Activated CD8-positive, alpha-beta T cell treated with anti-CD3 and anti-CD28 coated beads, Interleukin-2, amount 10 ng/mL, durations not matched to agents 7 days and 5 days (primary cell): ENCODE measurements around the gene TRIM31. TPM values are rescaled to one million over a fixed set of nuclear protein-coding genes. Genes with fewer than 3 reads are reported as not detected.

ENCODE experiments used
- ATAC-seq: fragments of 150-1000 bp; cut with Tn5 transposase; one replicate; pipeline ENCODE4 v1.10.0; 2021; ENCODE audit warnings: moderate library complexity
- CTCF ChIA-PET: fragments of 350-600 bp; sonication (Branson Sonifier 250); formaldehyde crosslinking; loops from one replicate; lab custom pipeline; 2021; ENCODE audit warnings: antibody characterized with exemption; lab: Charles Lee
- POLR2A ChIA-PET: fragments of 350-600 bp; sonication (Branson Sonifier 250); formaldehyde crosslinking; loops from one replicate; lab custom pipeline; 2021; ENCODE audit warnings: antibody characterized with exemption; lab: Charles Lee
- DNase-seq: peaks from one replicate; pipeline ENCODE4 v3.0.0-alpha.2; 2020
- H3K27ac Mint-ChIP-seq: one replicate; pipeline ENCODE4 v1.8.0; 2021; ENCODE audit warnings: mild to moderate bottlenecking, mixed read lengths
- H3K27me3 Mint-ChIP-seq: one replicate; pipeline ENCODE4 v1.8.0; 2021; ENCODE audit warnings: low read depth, mixed read lengths
- H3K36me3 Mint-ChIP-seq: one replicate; pipeline ENCODE4 v1.8.0; 2021; ENCODE audit warnings: low read depth, mixed read lengths
- H3K4me1 Mint-ChIP-seq: one replicate; pipeline ENCODE4 v1.8.0; 2021; ENCODE audit warnings: low read depth, mixed read lengths
- H3K4me3 Mint-ChIP-seq: one replicate; pipeline ENCODE4 v1.8.0; 2021; ENCODE audit warnings: mild to moderate bottlenecking, mixed read lengths
- H3K9me3 Mint-ChIP-seq: one replicate; pipeline ENCODE4 v1.8.0; 2022; ENCODE audit warnings: mixed read lengths; ENCODE audit not compliant: insufficient read depth
- total RNA-seq, 2 experiments: library from RNA; stranded (reverse); gene quantifications; one replicate each; pipeline ENCODE4 v1.2.3, GENCODE V29; 2021

The TRIM31 gene
- total RNA-seq, 2 experiments from 2014 or later, result not detected

DNA sequence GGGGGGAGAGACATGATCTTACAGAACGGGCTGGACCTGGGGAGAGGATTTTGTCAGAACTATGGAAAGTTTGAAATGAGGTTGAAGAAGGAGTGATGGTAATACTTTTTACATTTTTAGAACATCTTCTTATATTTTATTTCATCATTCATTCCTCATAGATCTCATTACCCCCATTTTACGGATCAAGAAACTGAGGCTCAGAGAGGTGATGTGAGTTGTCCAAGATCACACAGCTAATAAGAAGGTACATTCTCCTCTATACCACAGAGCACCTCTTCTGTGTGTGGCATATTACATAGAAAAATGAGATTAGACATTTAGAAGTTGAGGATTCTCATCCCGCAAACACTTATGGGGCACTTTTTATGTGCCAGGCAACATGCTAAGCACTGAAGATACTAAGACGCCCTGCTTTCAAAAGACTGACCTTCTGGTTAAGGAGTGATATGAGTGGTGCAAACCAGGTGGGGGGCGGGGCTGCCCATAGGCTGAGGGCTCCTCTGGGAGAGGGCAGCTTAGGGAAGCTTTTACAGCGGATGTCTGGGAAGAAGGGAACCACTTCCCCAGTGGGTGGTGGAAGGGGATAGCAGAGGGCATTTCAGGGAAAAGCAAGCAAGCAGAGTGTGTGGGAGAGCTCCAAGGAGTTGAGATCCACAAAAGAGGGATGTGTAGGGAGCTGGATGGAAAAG, 19.9 kb downstream of the TRIM31 start:
- Mint-ChIP-seq H3K36me3 (no peaks in the 10 kb centered on the region), H3K27me3 (peaks cover 69% of the 10 kb centered on the region), H3K4me3 (no peak overlapping the region), H3K27ac (no peak overlapping the region), H3K4me1 (peaks cover 7% of the 10 kb centered on the region), H3K9me3 (no peaks in the 10 kb centered on the region)
- ChIA-PET POLR2A (no interaction called here), CTCF (interaction anchor here (2.1 kb wide), 1 partner anchor 11 kb away, joined by 13 read pairs; no protein-coding TSS in a partner anchor)
- no peak for DNase-seq
- ATAC-seq, result no peak

DNA sequence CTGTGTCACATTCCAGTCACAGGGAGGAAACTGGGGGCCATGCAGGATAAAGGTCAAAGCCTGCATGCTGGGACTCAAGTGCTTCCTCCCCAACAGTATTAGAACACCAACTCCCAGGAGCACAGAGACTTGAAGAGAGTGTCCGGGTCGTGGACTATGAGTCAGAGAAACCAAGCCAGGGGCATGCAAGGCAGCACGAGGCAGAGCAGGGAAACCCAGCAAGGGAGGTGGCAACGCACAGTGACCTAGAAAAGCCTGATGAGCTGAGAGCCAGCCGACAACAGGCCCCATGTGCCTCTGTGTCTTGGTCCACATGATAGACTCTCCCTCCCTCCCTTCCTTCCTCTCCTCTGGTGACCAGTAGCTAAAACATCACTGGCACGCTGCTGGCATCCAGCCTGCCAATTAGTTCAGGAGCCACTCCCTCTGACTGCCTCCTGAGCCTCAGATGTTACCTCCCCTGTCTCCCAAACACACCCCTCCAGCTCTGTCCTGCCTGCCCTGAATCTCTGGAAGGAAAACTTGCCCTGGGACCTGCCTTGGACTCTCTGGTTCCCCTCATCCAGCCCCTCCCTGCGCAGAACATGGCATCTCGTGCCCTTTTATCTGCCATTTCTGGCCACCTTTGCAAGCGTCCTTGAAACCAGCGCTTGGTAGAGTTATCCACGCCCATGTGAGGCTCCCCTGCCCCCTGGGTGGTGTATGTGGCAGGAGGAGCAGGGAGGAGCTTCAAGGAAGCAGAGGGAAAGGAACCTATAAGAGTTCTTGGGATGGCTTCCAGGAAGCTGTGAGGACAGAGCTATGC, 21.1 kb downstream of the TRIM31 start:
- CTCF ChIA-PET, result interaction anchor here (2.1 kb wide), 1 partner anchor 11 kb away, joined by 9 read pairs; no protein-coding TSS in a partner anchor
- POLR2A ChIA-PET, result no interaction called here
- Mint-ChIP-seq H3K27ac (no peak overlapping the region), H3K4me1 (no peaks in the 10 kb centered on the region), H3K9me3 (no peaks in the 10 kb centered on the region), H3K4me3 (no peak overlapping the region), H3K36me3 (no peaks in the 10 kb centered on the region), H3K27me3 (peaks cover 69% of the 10 kb centered on the region)
- no peak for DNase-seq
- no peak for ATAC-seq

DNA sequence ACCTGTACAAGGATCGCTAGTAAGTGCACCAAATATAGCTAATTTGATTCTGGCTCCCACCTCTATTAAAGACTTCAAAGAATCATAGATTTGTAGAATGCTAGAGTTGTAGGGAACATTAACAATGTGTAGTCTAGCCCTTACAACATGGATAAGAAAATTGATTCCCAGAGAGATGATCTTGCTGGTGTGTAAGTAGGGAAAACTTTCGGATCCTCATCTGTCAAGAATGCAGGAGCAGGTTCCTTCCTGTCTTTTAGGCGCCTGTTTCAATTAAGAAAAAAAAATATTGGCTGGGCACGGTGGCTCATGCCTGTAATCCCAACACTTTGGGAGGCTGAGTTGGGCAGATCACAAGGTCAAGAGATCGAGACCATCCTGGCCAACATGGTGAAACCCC, 25.0 kb downstream of the TRIM31 start:
- ATAC-seq, result no peak
- Mint-ChIP-seq H3K27me3 (peaks cover 46% of the 10 kb centered on the region), H3K9me3 (no peaks in the 10 kb centered on the region), H3K36me3 (no peaks in the 10 kb centered on the region), H3K4me3 (no peak overlapping the region), H3K4me1 (no peaks in the 10 kb centered on the region), H3K27ac (no peak overlapping the region)
- ChIA-PET CTCF (interaction anchor here (2.8 to 3.9 kb wide), 2 partner anchors 15 to 43 kb away, joined by 15 to 19 read pairs; no protein-coding TSS in a partner anchor), POLR2A (interaction anchor here (0.7 to 1.1 kb wide), 2 partner anchors 22 to 27 kb away, joined by 3 to 4 read pairs; partner anchors contain the start of gene POLR1H)
- no peak for DNase-seq

DNA sequence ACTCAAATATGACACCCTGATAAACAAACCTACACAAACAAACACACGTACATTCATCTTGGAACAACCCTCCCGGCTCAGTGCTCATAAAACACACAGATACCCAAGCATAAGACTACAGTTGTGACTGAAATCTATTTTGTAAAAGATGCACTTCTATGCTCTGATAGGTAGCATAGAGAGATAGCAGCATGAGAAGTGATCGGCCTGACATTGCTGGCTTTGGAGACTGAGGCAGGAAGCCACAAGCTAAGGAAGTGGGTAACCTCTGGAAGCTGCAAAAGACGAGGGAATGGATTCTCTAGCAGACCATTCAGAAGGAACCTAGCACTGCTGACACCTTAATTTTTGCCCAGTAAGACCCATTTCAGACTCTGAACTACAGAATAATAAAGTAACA, 35.7 kb downstream of the TRIM31 start:
- ATAC-seq, result peak; percentile 54
- Mint-ChIP-seq H3K27me3 (peaks cover 68% of the 10 kb centered on the region), H3K36me3 (peaks cover 2% of the 10 kb centered on the region)

DNA sequence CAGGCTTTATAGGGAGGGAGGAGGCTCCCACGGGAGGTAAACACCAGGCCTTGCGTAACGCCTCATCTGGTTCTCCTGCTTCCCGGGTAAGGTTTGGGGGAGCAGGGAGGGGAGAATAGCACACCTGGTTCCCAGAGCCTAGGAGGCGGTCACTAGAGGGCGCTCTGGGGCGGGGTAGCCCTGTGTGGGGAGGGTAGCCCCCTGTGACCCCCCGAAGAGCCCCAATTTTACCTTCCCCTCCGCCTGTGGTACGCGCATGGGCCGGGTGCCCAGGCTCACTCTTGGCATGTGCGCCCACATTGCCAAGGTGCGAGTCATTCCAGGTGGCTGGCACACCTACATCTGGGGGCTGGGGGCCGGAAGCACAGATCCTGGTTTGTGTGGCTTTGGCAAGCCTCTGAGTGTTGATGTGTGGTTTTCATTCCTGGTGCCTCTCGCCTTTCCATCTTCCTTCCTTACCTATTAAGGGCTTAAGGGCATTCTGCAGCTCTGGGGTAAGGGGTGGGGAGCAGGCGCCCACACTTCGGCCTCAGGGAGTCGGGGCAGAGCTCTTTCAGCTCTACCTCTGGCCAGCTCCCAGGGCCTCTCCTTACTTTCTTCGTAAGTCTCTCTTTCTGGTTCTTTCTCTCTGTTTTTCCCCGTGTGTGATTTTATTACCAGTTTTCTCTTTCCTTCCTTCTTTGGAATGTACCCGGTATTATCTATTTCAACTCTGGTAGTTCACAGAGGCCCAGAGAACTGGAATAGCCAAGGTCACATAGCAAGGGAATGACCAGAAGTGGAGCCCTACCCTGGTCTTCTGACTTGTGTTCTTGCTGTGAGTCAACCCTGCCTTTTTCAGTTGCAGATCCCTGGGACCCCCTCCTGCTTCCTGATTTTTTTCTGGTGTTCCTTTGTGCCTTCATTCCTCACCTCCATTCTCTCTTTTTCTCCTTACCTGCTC, 36.8 kb downstream of the TRIM31 start:
- DNase-seq (peak; percentile 32), ATAC-seq (no peak)
- no peak overlapping the region for H3K27ac Mint-ChIP-seq
- H3K4me1 Mint-ChIP-seq, result peaks cover 45% of the 10 kb centered on the region
- H3K9me3 Mint-ChIP-seq, result no peaks in the 10 kb centered on the region
- ChIA-PET CTCF (interaction anchor here (1.4 to 2.5 kb wide), 4 partner anchors 10 to 27 kb away, joined by 3 to 12 read pairs (median 9); partner anchors contain the start of gene PPP1R11), POLR2A (interaction anchor here (2.2 kb wide), 2 partner anchors 10 to 15 kb away, joined by 6 to 10 read pairs; partner anchors contain the start of genes POLR1H and PPP1R11)
- peak overlapping the region; percentile 43 for H3K4me3 Mint-ChIP-seq
- peaks cover 7% of the 10 kb centered on the region for H3K36me3 Mint-ChIP-seq
- H3K27me3 Mint-ChIP-seq, result peaks cover 75% of the 10 kb centered on the region

More for the DNA sequence above, 35.7 kb downstream of the TRIM31 start:
- Mint-ChIP-seq H3K4me3 (peak overlapping the region; percentile 1), H3K27ac (peak overlapping the region; percentile 17), H3K9me3 (no peaks in the 10 kb centered on the region), H3K4me1 (peaks cover 40% of the 10 kb centered on the region)
- DNase-seq, result peak; percentile 49
- POLR2A ChIA-PET, result interaction anchor here (2.2 kb wide), 2 partner anchors 11 to 17 kb away, joined by 6 to 10 read pairs; partner anchors contain the start of genes POLR1H and PPP1R11
- CTCF ChIA-PET, result interaction anchor here (0.9 to 2.0 kb wide), 5 partner anchors 11 to 54 kb away, joined by 3 to 12 read pairs (median 3); no protein-coding TSS in a partner anchor

DNA sequence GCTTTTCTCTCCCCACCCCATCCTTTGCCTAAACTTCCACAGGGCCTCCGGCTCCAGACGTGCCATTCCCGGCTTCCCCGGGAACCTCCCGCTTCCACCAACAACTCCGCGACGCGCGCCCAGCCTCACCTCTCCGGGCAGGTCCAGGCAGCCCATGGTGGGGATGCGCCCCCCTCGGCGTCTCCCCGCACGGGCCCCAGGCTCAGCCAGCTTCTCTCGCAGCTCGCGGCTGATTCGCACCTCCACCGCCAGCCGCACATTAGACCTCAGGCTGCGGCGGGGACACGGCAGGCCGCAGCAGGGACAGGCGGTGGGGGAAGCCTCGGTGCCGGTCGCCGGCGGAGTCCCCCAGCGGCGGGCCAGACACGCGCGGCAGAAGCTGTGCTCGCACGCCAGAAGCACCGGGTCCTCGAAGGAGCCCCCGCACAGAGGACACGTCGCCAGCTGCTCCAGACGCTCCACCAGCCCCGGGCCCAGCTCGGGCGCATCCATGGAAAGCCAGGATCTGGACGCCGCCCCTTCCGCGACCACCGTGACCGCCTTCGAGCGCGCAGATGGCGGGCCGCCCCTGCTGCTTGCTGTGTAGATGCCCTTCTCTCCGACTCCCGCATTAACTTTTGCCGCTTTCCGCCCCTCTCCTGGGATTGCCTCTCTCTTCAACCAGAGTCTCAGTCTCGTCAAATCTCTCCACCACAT, 37.6 kb downstream of the TRIM31 start, which contains the start of gene RNF39:
Gene RNF39, minus strand, starts transcription at position 676 of the 696 bp plus-strand sequence. Its CDS starts 184 bp downstream, at position 492.
- Mint-ChIP-seq H3K9me3 (no peaks in the 10 kb centered on the region), H3K27ac (no peak within 1 kb of the TSS), H3K4me1 (peaks cover 50% of the 10 kb centered on the region), H3K4me3 (peak within 1 kb of the TSS; percentile 43), H3K36me3 (peaks cover 13% of the 10 kb centered on the region), H3K27me3 (peaks cover 76% of the 10 kb centered on the region)
- peak; percentile 19 for DNase-seq
- ChIA-PET CTCF (interaction anchor here (0.9 to 2.5 kb wide), 3 partner anchors 9 to 56 kb away, joined by 4 to 12 read pairs (median 11); partner anchors contain the start of gene PPP1R11), POLR2A (no interaction called here)
- ATAC-seq, result no peak

DNA sequence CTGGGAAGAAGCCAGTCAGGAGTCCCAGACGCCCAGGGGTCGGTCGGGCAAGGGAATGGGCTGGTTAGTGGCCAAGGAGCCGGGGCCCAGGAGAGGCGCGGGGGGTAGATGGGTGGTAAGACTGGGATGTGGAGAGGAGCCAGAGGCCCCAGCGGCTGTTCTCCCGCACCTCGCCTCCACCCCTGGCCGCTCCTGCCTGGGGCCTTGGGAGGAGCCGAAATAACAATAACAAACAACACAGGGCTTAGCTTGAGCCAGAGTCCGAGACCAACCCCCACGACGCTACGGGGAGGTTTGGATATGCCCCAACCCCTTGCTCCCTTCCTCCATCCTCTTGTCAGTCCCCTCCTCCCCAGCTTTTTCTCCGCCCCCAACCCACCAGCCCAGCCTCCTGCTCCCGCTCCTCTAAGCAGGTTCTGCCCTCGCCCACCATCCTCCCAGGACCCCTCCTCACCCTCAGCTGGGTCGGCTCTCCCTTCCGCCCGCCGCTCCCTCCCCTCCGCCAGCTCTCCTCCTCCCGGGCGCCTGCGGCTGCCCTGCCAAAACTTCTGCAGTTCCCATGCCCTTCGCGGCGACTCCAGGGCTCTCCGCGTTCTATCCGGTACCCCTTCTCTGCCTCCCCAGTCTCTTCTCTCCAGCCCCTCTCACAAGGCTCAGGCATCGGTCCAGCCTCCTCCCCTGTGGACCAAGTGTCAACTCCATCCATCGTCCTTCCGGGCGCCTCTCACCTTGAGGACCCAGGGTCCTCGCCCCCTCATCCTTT, 38.4 kb downstream of the TRIM31 start:
- DNase-seq (no peak), ATAC-seq (no peak)
- peaks cover 50% of the 10 kb centered on the region for H3K4me1 Mint-ChIP-seq
- H3K4me3 Mint-ChIP-seq, result peak overlapping the region; percentile 24
- H3K9me3 Mint-ChIP-seq, result no peaks in the 10 kb centered on the region
- ChIA-PET POLR2A (no interaction called here), CTCF (interaction anchor here (0.9 to 2.5 kb wide), 3 partner anchors 8 to 57 kb away, joined by 4 to 12 read pairs (median 11); partner anchors contain the start of gene PPP1R11)
- no peak overlapping the region for H3K27ac Mint-ChIP-seq
- peaks cover 69% of the 10 kb centered on the region for H3K27me3 Mint-ChIP-seq
- peaks cover 21% of the 10 kb centered on the region for H3K36me3 Mint-ChIP-seq

DNA sequence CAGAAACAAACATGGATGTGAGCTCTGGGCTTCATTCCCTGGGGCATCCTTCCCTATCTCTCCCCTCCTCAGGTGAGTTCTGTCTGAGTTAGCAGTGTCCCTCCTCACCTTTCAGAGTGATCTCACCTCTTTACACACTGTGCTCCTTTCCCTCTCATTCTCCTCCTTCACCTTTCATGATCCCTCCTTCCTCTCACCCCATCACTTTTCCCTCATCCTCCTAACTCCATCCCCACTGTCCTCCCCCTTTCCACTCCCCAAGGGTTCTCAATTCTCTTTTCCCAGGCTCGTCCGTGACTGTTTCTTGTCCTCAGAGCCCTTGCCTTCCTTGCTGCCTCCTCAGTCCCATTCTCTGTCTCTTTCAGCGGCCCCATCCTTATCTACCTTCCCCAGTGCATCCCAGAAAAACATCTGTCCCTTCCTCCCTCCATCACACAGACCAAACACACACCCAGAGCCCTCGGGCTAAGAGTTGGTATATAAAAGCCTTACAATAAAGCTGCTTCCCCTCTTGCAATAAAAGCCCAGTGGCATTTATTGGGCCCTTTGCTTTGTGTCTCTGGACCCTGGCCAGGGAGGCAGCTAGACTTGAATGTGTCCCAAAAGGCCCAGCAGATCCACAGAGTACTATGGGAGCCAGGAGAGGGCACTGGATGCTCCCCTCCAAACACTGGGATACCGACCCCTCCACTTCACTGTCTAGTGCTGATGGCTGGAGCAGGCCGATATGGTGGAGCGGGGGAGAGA, 39.2 kb downstream of the TRIM31 start:
- CTCF ChIA-PET, result interaction anchor here (0.6 to 2.4 kb wide), 2 partner anchors 58 to 427 kb away, joined by 4 to 11 read pairs; no protein-coding TSS in a partner anchor
- ATAC-seq, result no peak
- no peaks in the 10 kb centered on the region for H3K9me3 Mint-ChIP-seq

DNA sequence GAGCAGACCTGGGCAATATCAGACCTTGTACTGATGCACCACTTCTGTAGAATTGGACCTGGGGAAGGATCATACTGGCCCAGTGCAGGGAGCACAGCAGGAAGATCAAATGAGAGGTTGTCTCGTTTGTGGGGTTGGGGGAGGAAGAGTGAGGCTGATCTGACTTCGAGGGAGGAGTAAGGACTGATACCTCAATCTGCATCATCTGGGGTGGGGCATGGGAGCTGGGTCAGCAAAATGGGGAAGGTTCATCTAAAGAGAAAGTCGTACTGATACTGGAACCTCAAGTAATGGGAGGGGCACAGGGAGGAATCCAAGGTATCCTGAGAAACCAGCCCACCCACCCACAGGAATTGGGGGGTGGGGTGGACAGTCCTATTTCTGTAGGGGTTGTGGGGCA, 41.0 kb downstream of the TRIM31 start:
- CTCF ChIA-PET, result interaction anchor here (1.7 kb wide), 1 partner anchor 30 kb away, joined by 5 read pairs; no protein-coding TSS in a partner anchor
- Mint-ChIP-seq H3K36me3 (peaks cover 27% of the 10 kb centered on the region), H3K4me3 (no peak overlapping the region), H3K4me1 (peaks cover 45% of the 10 kb centered on the region), H3K9me3 (no peaks in the 10 kb centered on the region), H3K27ac (no peak overlapping the region), H3K27me3 (peaks cover 53% of the 10 kb centered on the region)
- ATAC-seq, result no peak
- no peak for DNase-seq
- POLR2A ChIA-PET, result no interaction called here

More for the DNA sequence above, 39.2 kb downstream of the TRIM31 start:
- POLR2A ChIA-PET, result no interaction called here
- no peak for DNase-seq
- Mint-ChIP-seq H3K27ac (no peak overlapping the region), H3K4me1 (peaks cover 50% of the 10 kb centered on the region), H3K36me3 (peaks cover 26% of the 10 kb centered on the region), H3K27me3 (peaks cover 60% of the 10 kb centered on the region), H3K4me3 (no peak overlapping the region)
